ENCODE results near the gene SPATA13. TPM values are rescaled to one million over a fixed set of nuclear protein-coding genes. Genes with fewer than 3 reads are reported as not detected.

The SPATA13 gene
- polyA plus RNA-seq, 1 experiment = 12.0 TPM

- TF ChIP-seq, protein P1, sequence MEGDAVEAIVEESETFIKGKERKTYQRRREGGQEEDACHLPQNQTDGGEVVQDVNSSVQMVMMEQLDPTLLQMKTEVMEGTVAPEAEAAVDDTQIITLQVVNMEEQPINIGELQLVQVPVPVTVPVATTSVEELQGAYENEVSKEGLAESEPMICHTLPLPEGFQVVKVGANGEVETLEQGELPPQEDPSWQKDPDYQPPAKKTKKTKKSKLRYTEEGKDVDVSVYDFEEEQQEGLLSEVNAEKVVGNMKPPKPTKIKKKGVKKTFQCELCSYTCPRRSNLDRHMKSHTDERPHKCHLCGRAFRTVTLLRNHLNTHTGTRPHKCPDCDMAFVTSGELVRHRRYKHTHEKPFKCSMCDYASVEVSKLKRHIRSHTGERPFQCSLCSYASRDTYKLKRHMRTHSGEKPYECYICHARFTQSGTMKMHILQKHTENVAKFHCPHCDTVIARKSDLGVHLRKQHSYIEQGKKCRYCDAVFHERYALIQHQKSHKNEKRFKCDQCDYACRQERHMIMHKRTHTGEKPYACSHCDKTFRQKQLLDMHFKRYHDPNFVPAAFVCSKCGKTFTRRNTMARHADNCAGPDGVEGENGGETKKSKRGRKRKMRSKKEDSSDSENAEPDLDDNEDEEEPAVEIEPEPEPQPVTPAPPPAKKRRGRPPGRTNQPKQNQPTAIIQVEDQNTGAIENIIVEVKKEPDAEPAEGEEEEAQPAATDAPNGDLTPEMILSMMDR (IDR thresholded peaks at IDR 0.05; ENCODE audit: low read depth, low read length) = no peak
- no peak overlapping the region for H3K27ac ChIP-seq (ENCODE audit: low read depth, low read length)
- no peaks in the 10 kb centered on the region; the same call in 1 of the 2 replicates for H3K9me3 ChIP-seq (ENCODE audit: control insufficient read depth, insufficient read depth, low read length)
- ChIA-PET CTCF (no interaction called here), POLR2A (no interaction called here)
- no peak overlapping the region for H3K4me3 ChIP-seq (ENCODE audit: low read depth, low read length)
- no peak for DNase-seq (ENCODE audit: low read depth, low spot score)
- no peaks in the 10 kb centered on the region for H3K27me3 ChIP-seq (ENCODE audit: control insufficient read depth, insufficient read depth, low read length)
Observed at GRCh38 chr13:24146961-24147569, 13.5 kb upstream of the SPATA13 start.

DNA sequence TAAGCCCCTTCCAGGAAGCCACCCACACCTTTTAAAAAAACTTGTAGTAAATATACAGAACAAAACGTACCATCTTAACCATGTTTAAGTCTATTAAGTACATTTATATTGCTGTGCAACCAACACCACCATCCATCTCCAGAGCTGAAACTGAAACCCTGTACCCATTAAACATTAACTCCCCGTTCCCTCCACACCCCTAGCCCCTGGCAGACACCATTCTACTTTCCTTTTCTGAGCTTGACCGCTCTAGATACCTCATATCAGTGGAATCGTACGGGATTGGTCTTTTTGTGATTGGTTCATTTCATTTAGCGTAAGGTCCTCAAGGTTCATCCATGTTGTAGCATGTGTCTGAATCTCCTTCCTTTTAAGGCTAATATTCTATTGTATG lies 13.0 kb upstream of the SPATA13 start:
- H3K27me3 ChIP-seq (ENCODE audit: control insufficient read depth, insufficient read depth, low read length) = no peaks in the 10 kb centered on the region
- no peak overlapping the region for H3K4me3 ChIP-seq (ENCODE audit: low read depth, low read length)
- no peak for DNase-seq (ENCODE audit: low read depth, low spot score)
- H3K9me3 ChIP-seq (ENCODE audit: control insufficient read depth, insufficient read depth, low read length) = no peaks in the 10 kb centered on the region; the same call in 1 of the 2 replicates
- no peak overlapping the region for H3K27ac ChIP-seq (ENCODE audit: low read depth, low read length)
- ChIA-PET POLR2A (no interaction called here), CTCF (no interaction called here)
- TF ChIP-seq, protein P1 (IDR thresholded peaks at IDR 0.05; ENCODE audit: low read depth, low read length) = no peak

DNA sequence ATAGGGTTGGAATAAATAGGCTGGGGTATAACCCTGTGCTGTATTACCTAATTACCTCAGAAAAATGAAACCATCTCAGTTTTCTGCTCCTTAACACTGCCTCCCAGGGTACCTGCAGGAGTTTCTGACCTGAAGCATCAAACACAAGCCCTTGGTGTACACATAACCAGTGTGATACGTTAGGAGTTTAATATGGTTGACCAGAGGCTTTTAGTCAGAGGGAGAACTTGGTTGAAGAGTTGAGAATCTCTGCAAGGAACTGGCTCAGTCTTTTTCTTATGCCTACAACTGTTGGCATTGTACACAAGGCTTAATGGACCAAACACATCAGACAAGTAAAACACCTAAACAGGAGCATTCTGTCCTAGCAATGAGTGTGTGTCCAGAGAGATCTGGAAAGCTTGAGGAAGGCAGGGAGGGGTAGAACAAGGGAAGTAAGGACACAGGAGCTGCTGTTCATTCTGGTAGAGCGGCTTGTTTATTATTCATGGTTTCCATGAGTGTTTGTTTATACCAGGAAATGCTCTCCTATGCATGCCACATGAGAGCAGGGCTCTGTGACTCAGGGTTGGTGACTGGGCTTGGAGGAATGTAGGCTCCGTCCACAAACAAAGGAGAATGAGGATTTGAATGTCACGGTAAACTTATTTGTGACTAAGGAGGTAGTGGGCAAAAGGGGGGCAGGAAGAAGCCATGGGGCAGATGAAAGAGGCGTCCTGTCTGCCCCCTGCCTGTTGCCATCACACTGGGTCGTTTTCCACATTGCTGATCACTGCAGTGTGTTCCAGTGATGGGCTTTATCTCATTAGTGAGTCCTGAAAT lies 11.9 kb upstream of the SPATA13 start:
- no peak overlapping the region for H3K4me3 ChIP-seq (ENCODE audit: low read depth, low read length)
- H3K9me3 ChIP-seq (ENCODE audit: control insufficient read depth, insufficient read depth, low read length) = no peaks in the 10 kb centered on the region; the same call in 1 of the 2 replicates
- TF ChIP-seq, protein P1 (IDR thresholded peaks at IDR 0.05; ENCODE audit: low read depth, low read length) = peak; percentile 38
- peak overlapping the region; percentile 95 for H3K27ac ChIP-seq (ENCODE audit: low read depth, low read length)
- ChIA-PET POLR2A (interaction anchor here (0.7 to 1.0 kb wide), 3 partner anchors 12 to 115 kb away, joined by 3 read pairs; partner anchors contain the start of gene SPATA13), CTCF (interaction anchor here (0.6 to 0.9 kb wide), 2 partner anchors 45 to 188 kb away, joined by 3 read pairs; no protein-coding TSS in a partner anchor)
- H3K27me3 ChIP-seq (ENCODE audit: control insufficient read depth, insufficient read depth, low read length) = no peaks in the 10 kb centered on the region
- peak; percentile 95 for DNase-seq (ENCODE audit: low read depth, low spot score)

- Histone ChIP-seq H3K27me3 (ENCODE audit: control insufficient read depth, insufficient read depth, low read length) (no peaks in the 10 kb centered on the region), H3K27ac (ENCODE audit: low read depth, low read length) (peak overlapping the region; percentile 95), H3K4me3 (ENCODE audit: low read depth, low read length) (no peak overlapping the region), H3K9me3 (ENCODE audit: control insufficient read depth, insufficient read depth, low read length) (no peaks in the 10 kb centered on the region; the same call in 1 of the 2 replicates)
- ChIA-PET CTCF (interaction anchor here (0.6 to 0.9 kb wide), 3 partner anchors 44 to 188 kb away, joined by 3 read pairs; no protein-coding TSS in a partner anchor), POLR2A (interaction anchor here (0.7 to 1.0 kb wide), 3 partner anchors 11 to 116 kb away, joined by 3 read pairs; partner anchors contain the start of gene SPATA13)
- no peak for DNase-seq (ENCODE audit: low read depth, low spot score)
- TF ChIP-seq, protein P1 (IDR thresholded peaks at IDR 0.05; ENCODE audit: low read depth, low read length) = no peak
Observed at GRCh38 chr13:24149246-24150032, 11.1 kb upstream of the SPATA13 start.

Data from AG04450 (cell line).